RWPE2 (cell line): Measurements from ENCODE around the gene NDUFS6.
"Not testable (repeated sequence)": the region's sequence is repeated elsewhere in the genome, so short reads cannot be mapped to it uniquely, and the experiment has no call there.

ENCODE experiments used
- ATAC-seq: fragments of 200-7000 bp; cut with Tn5 transposase; 3 replicates; pipeline ENCODE4 v1.9.1; 2021; ENCODE audit warnings: low read depth
- DNase-seq: peaks from one replicate; pipeline ENCODE4 v3.0.0-alpha.2; 2020; ENCODE audit warnings: low spot score
- H3K27ac ChIP-seq: fragments of 450-650 bp; 2 replicates; pipeline ENCODE4 v1.5.1; 2017; ENCODE audit warnings: mild to moderate bottlenecking; ENCODE audit not compliant: poor library complexity, severe bottlenecking
- H3K27me3 ChIP-seq: fragments of 250-450 bp; sonication (Bioruptor Pico); 2 replicates; pipeline ENCODE4 v1.5.1; 2021; ENCODE audit warnings: mild to moderate bottlenecking, moderate library complexity; ENCODE audit not compliant: insufficient read depth, poor library complexity, severe bottlenecking
- H3K36me3 ChIP-seq: fragments of 250-450 bp; sonication (Bioruptor Pico); 2 replicates; pipeline ENCODE4 v1.5.1; 2020; ENCODE audit warnings: low read depth, mild to moderate bottlenecking, moderate library complexity
- H3K4me1 ChIP-seq: fragments of 250-450 bp; sonication (Bioruptor Pico); 2 replicates; pipeline ENCODE4 v1.5.1; 2021; ENCODE audit warnings: mild to moderate bottlenecking, moderate library complexity; ENCODE audit not compliant: insufficient read depth, poor library complexity, severe bottlenecking
- H3K4me3 ChIP-seq: fragments of 250-450 bp; sonication (Bioruptor Pico); 2 replicates; pipeline ENCODE4 v1.5.1; 2021; ENCODE audit warnings: mild to moderate bottlenecking, moderate library complexity; ENCODE audit not compliant: severe bottlenecking
- H3K9me3 ChIP-seq: fragments of 250-450 bp; sonication (Bioruptor Pico); 2 replicates; pipeline ENCODE4 v1.5.1; 2021; ENCODE audit warnings: mild to moderate bottlenecking, moderate library complexity; ENCODE audit not compliant: severe bottlenecking
- TF ChIP-seq, protein P1 (sequence below): fragments of 450-650 bp; IDR thresholded peaks from one replicate; pipeline ENCODE4 v1.5.1; 2017; ENCODE audit warnings: mild to moderate bottlenecking, moderate library complexity; ENCODE audit not compliant: poor library complexity, severe bottlenecking

NDUFS6 gene

DNA sequence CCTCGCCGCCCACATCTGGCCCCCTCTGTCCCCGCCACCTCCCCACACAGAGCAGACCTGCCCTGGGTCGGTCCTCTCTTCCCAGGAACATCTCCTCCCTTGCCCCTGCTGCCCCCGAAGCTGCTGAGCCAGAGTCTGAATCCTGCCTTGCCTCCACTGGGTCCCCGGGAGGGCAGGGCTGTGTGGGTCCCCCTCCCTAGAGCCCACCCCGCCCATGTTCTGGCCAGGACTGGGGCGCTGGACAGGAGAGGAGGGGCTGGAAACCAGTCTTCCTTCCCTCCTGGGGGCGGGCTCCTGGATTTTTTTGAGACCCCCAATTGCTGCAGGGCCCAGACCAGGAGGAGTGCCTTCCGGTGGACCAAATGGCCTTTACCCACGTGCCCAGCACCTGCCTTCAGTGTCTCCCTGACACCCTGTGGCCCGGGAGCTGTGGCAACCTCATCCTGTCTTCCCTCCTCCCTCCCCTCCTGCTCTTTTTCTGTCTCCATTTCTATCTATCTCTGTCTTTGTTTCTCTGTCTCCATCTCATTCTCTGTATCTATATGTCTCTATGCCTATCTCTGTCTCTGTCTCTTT, 13.6 kb upstream of the NDUFS6 start:
- H3K4me3 ChIP-seq, result no peak overlapping the region
- H3K36me3 ChIP-seq, result no peaks in the 10 kb centered on the region
- H3K27me3 ChIP-seq, result no peaks in the 10 kb centered on the region
- no peak overlapping the region for H3K27ac ChIP-seq
- DNase-seq (peak; percentile 57), ATAC-seq (no peak)
- H3K4me1 ChIP-seq, result peaks cover 10% of the 10 kb centered on the region
- TF ChIP-seq, protein P1, sequence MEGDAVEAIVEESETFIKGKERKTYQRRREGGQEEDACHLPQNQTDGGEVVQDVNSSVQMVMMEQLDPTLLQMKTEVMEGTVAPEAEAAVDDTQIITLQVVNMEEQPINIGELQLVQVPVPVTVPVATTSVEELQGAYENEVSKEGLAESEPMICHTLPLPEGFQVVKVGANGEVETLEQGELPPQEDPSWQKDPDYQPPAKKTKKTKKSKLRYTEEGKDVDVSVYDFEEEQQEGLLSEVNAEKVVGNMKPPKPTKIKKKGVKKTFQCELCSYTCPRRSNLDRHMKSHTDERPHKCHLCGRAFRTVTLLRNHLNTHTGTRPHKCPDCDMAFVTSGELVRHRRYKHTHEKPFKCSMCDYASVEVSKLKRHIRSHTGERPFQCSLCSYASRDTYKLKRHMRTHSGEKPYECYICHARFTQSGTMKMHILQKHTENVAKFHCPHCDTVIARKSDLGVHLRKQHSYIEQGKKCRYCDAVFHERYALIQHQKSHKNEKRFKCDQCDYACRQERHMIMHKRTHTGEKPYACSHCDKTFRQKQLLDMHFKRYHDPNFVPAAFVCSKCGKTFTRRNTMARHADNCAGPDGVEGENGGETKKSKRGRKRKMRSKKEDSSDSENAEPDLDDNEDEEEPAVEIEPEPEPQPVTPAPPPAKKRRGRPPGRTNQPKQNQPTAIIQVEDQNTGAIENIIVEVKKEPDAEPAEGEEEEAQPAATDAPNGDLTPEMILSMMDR, result no peak
- H3K9me3 ChIP-seq, result no peaks in the 10 kb centered on the region

- no peaks in the 10 kb centered on the region for H3K27me3 ChIP-seq
- TF ChIP-seq, protein P1, result no peak
- no peak overlapping the region for H3K4me3 ChIP-seq
- H3K4me1 ChIP-seq, result peaks cover 14% of the 10 kb centered on the region
- no peaks in the 10 kb centered on the region for H3K36me3 ChIP-seq
- DNase-seq (no peak), ATAC-seq (no peak)
- H3K27ac ChIP-seq, result no peak overlapping the region
- H3K9me3 ChIP-seq, result no peaks in the 10 kb centered on the region
These were observed 13.0 kb upstream of the NDUFS6 start for GRCh38 chr5:1788200-1788599.

- Histone ChIP-seq H3K4me1 (peaks cover 14% of the 10 kb centered on the region), H3K4me3 (no peak overlapping the region), H3K27ac (peak overlapping the region; percentile 72), H3K27me3 (no peaks in the 10 kb centered on the region), H3K36me3 (no peaks in the 10 kb centered on the region), H3K9me3 (no peaks in the 10 kb centered on the region)
- TF ChIP-seq, protein P1, result no peak
- DNase-seq (no peak), ATAC-seq (no peak)
These were observed 12.4 kb upstream of the NDUFS6 start for GRCh38 chr5:1788828-1789227.

DNA sequence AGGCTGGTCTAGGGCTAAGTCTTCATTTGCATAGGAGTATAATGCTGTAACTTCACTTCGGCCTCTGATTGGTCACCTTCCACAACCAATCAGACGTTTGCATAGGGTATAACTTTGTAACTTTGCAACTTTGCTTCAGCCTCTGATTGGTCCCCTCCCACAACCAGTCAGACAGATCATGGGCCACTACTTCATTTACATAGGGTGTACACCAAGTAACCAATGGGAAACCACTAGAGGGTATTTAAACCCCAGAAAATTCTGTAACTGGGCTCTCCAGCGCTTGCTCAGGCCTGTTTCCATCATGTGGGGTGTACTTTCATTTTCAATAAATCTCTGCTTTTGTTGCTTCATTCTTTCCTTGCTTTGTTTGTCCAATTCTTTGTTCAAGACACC, 11.8 kb upstream of the NDUFS6 start:
- not testable (repeated sequence) for H3K9me3 ChIP-seq, DNase-seq, H3K27me3 ChIP-seq, H3K36me3 ChIP-seq
- H3K4me3 ChIP-seq, result peak overlapping the region; percentile 1
- ATAC-seq, result peak; percentile 54
- H3K27ac ChIP-seq, result peak overlapping the region; percentile 72
- H3K4me1 ChIP-seq, result peaks cover 14% of the 10 kb centered on the region

GRCh38 chr5:1789834-1790471, 11.3 kb upstream of the NDUFS6 start:
- Histone ChIP-seq H3K9me3 (no peaks in the 10 kb centered on the region), H3K36me3 (no peaks in the 10 kb centered on the region), H3K4me3 (peak overlapping the region; percentile 1), H3K4me1 (peaks cover 14% of the 10 kb centered on the region), H3K27ac (peak overlapping the region; percentile 72), H3K27me3 (no peaks in the 10 kb centered on the region)
- TF ChIP-seq, protein P1, result no peak
- ATAC-seq (peak; percentile 84), DNase-seq (no peak)
